Measurements from ENCODE around the gene NCOA6.
A peak's percentile ranks its signal among the peaks of the same experiment; 100 is the strongest.

NCOA6 gene

GRCh38 chr20:34704177-34705007 is 121.1 kb downstream of the NCOA6 start, which contains the start of gene TP53INP2:
TSS of gene TP53INP2 (plus strand) at chr20:34704344. CDS start at chr20:34708740, 4,396 bp downstream.
- H3K27me3 ChIP-seq (ENCODE audit: insufficient read depth, low read length, poor library complexity): peaks cover 13% of the 10 kb centered on the region
- no peaks in the 10 kb centered on the region for H3K79me2 ChIP-seq (ENCODE audit: insufficient read depth, low read length)
- no peaks in the 10 kb centered on the region for H3K9me3 ChIP-seq (ENCODE audit: insufficient read depth, low read length, severe bottlenecking)
- H3K4me3 ChIP-seq (ENCODE audit: low read depth in 1 of 2, low read length in 2 of 2): peak within 1 kb of the TSS; percentile 59 to 88
- H3K27ac ChIP-seq (ENCODE audit: low read length): peak within 1 kb of the TSS; percentile 54; the same call in 1 of the 2 replicates
- H3K4me2 ChIP-seq (ENCODE audit: insufficient read depth, low read length): peak within 1 kb of the TSS; percentile 99
- DNase-seq (peak; percentile 85), ATAC-seq (ENCODE audit: insufficient read depth, low read depth) (peak; percentile 79)
- no peaks in the 10 kb centered on the region for H3K36me3 ChIP-seq (ENCODE audit: insufficient read depth, low read length)
- H4K20me1 ChIP-seq (ENCODE audit: insufficient read depth, low read length): no peaks in the 10 kb centered on the region
- H3K4me1 ChIP-seq (ENCODE audit: insufficient read depth, low read length): peaks cover 22% of the 10 kb centered on the region
- TF ChIP-seq CTCF (IDR thresholded peaks at IDR 0.05; ENCODE audit: borderline replicate concordance, extremely low read depth, low read length, poor library complexity, severe bottlenecking) (peak; percentile 1), EZH2 (IDR thresholded peaks at IDR 0.05; ENCODE audit: borderline replicate concordance, low read depth, low read length, severe bottlenecking) (no peak)
- H3K9ac ChIP-seq (ENCODE audit: low read depth, low read length): peak within 1 kb of the TSS; percentile 65
- H2AFZ ChIP-seq (ENCODE audit: low read depth, low read length): peak within 1 kb of the TSS; percentile 92

GRCh38 chr20:34703424-34704176 is 121.9 kb downstream of the NCOA6 start:
- no peak for TF ChIP-seq EZH2 (IDR thresholded peaks at IDR 0.05; ENCODE audit: borderline replicate concordance, low read depth, low read length, severe bottlenecking)
- no peak for TF ChIP-seq CTCF (IDR thresholded peaks at IDR 0.05; ENCODE audit: borderline replicate concordance, extremely low read depth, low read length, poor library complexity, severe bottlenecking)
- Histone ChIP-seq H3K27me3 (ENCODE audit: insufficient read depth, low read length, poor library complexity) (peaks cover 11% of the 10 kb centered on the region), H4K20me1 (ENCODE audit: insufficient read depth, low read length) (no peaks in the 10 kb centered on the region), H2AFZ (ENCODE audit: low read depth, low read length) (peak overlapping the region; percentile 92), H3K27ac (ENCODE audit: low read length) (peak overlapping the region; percentile 54; the same call in 1 of the 2 replicates), H3K4me2 (ENCODE audit: insufficient read depth, low read length) (peak overlapping the region; percentile 99), H3K36me3 (ENCODE audit: insufficient read depth, low read length) (no peaks in the 10 kb centered on the region), H3K9ac (ENCODE audit: low read depth, low read length) (peak overlapping the region; percentile 65), H3K9me3 (ENCODE audit: insufficient read depth, low read length, severe bottlenecking) (no peaks in the 10 kb centered on the region), H3K79me2 (ENCODE audit: insufficient read depth, low read length) (no peaks in the 10 kb centered on the region), H3K4me1 (ENCODE audit: insufficient read depth, low read length) (peaks cover 19% of the 10 kb centered on the region), H3K4me3 (ENCODE audit: low read depth in 1 of 2, low read length in 2 of 2) (peak overlapping the region; percentile 59 to 88)
- peak; percentile 36; the same call in 2 of the 3 replicates for ATAC-seq (ENCODE audit: insufficient read depth, low read depth)
- DNase-seq: no peak

GRCh38 chr20:34703061-34703423 is 122.4 kb downstream of the NCOA6 start:
- peak overlapping the region; percentile 65; the same call in 1 of the 2 replicates for H3K9ac ChIP-seq (ENCODE audit: low read depth, low read length)
- H3K9me3 ChIP-seq (ENCODE audit: insufficient read depth, low read length, severe bottlenecking): no peaks in the 10 kb centered on the region
- H3K27ac ChIP-seq (ENCODE audit: low read length): no peak overlapping the region
- H3K4me3 ChIP-seq (ENCODE audit: low read depth in 1 of 2, low read length in 2 of 2): peak overlapping the region in 1 of 2 experiments; percentile 88; a peak in 2 of 4 replicates
- H4K20me1 ChIP-seq (ENCODE audit: insufficient read depth, low read length): no peaks in the 10 kb centered on the region
- ATAC-seq (ENCODE audit: insufficient read depth, low read depth) (no peak), DNase-seq (no peak)
- peak overlapping the region; percentile 99 for H3K4me2 ChIP-seq (ENCODE audit: insufficient read depth, low read length)
- TF ChIP-seq CTCF (IDR thresholded peaks at IDR 0.05; ENCODE audit: borderline replicate concordance, extremely low read depth, low read length, poor library complexity, severe bottlenecking) (no peak), EZH2 (IDR thresholded peaks at IDR 0.05; ENCODE audit: borderline replicate concordance, low read depth, low read length, severe bottlenecking) (no peak)
- peaks cover 19% of the 10 kb centered on the region for H3K4me1 ChIP-seq (ENCODE audit: insufficient read depth, low read length)
- H2AFZ ChIP-seq (ENCODE audit: low read depth, low read length): peak overlapping the region; percentile 92; the same call in 1 of the 2 replicates
- no peaks in the 10 kb centered on the region for H3K36me3 ChIP-seq (ENCODE audit: insufficient read depth, low read length)
- no peaks in the 10 kb centered on the region for H3K79me2 ChIP-seq (ENCODE audit: insufficient read depth, low read length)
- H3K27me3 ChIP-seq (ENCODE audit: insufficient read depth, low read length, poor library complexity): peaks cover 11% of the 10 kb centered on the region

All from DND-41 (cell line).